Erythroblast (primary cell): ENCODE data around the gene SERAC1.
A peak's percentile ranks its signal among the peaks of the same experiment; 100 is the strongest.
"Not testable (repeated sequence)": the region's sequence is repeated elsewhere in the genome, so short reads cannot be mapped to it uniquely, and the experiment has no call there.

Source experiments
- DNase-seq, 2 experiments: peaks; one replicate each; lab custom pipeline; 2025; lab: John Stamatoyannopoulos, UW
- GATA1 ChIP-seq: IDR thresholded peaks from 2 replicates; pipeline ENCODE4 v1.6.1; 2011; ENCODE audit warnings: low read depth, mild to moderate bottlenecking, control low read depth, low read length, moderate library complexity
- POLR2A ChIP-seq: IDR thresholded peaks from 2 replicates; pipeline ENCODE4 v1.6.1; 2011; ENCODE audit warnings: mild to moderate bottlenecking, low read length

The SERAC1 gene

DNA sequence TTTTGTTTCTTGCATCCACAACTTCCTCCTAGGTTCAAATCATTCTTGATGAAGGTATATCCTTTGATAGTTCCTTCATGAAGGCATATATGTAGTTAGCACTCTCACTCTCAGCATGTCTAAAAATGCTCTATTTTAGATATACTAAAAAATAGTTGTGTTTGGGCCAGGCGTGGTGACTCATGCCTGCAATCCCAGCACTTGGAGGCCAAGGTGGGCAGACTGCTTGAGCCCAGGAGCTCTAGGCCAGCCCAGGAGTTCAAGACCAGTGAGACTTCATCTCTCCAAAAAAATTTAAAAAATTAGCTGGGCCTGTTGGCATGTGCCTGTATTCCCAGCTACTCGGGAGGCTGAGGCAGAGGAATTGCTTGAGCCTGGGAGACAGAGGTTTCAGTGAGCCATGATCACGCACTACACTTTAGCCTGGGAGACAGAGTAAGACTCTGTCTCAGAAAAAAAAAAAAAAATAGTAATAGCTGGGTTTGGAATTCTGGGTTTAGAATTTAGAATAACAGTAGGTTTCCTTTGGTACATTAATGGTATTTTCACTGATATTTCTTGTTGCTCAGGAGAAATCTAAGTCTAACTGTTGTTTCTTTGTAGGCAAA lies 7.0 kb downstream of the SERAC1 start:
- no peak for DNase-seq
- TF ChIP-seq GATA1 (no peak), POLR2A (no peak)

- DNase-seq = no peak
- no peak for TF ChIP-seq GATA1
- TF ChIP-seq POLR2A = no peak
Measured at GRCh38 chr6:158158748-158159147, 9.3 kb downstream of the SERAC1 start.

GRCh38 chr6:158158123-158158522 lies 9.9 kb downstream of the SERAC1 start:
- TF ChIP-seq POLR2A = no peak
- no peak for TF ChIP-seq GATA1
- DNase-seq = no peak

DNA sequence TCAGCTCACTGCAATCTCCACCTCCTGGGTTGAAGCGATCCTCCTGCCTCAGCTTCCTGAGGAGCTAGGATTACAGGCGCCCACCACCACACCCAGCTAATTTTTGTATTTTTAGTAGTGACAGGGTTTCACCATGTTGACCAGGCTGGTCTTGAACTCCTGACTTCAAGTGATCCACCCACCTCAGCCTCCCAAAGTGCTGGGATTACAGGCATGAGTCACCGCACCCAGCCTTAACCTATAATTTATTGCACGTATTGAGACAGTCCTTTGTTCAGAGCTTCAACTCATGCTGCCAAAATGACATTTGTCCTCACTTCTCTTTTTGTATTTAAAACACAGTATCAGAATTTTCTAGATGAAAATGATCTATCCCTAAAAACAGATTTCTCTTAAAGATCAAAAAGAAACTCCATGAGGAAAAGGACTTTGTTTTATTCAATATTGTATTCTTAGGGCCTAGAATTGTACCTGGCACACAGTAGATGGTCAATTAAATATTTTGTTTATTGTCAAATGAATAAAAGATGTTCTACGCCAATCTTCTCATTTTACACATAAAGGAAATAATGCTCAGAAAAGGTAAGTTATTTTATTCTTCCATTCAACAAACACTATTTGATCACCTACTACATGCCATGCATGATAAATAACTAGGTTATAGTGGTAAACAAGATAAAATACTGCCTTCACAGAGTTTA lies 10.8 kb downstream of the SERAC1 start:
- DNase-seq = no peak
- no peak for TF ChIP-seq POLR2A

GRCh38 chr6:158154816-158155215 lies 13.2 kb downstream of the SERAC1 start:
- TF ChIP-seq GATA1 (no peak), POLR2A (no peak)
- DNase-seq = no peak

- no peak for TF ChIP-seq POLR2A
- TF ChIP-seq GATA1 = no peak
- no peak for DNase-seq
Measured at GRCh38 chr6:158153576-158153975, 14.5 kb downstream of the SERAC1 start.

GRCh38 chr6:158152659-158153058 lies 15.4 kb downstream of the SERAC1 start:
- DNase-seq = no peak
- TF ChIP-seq POLR2A (no peak), GATA1 (no peak)

- DNase-seq = not testable (repeated sequence)
Measured at GRCh38 chr6:158152025-158152424, 16.0 kb downstream of the SERAC1 start.

DNA sequence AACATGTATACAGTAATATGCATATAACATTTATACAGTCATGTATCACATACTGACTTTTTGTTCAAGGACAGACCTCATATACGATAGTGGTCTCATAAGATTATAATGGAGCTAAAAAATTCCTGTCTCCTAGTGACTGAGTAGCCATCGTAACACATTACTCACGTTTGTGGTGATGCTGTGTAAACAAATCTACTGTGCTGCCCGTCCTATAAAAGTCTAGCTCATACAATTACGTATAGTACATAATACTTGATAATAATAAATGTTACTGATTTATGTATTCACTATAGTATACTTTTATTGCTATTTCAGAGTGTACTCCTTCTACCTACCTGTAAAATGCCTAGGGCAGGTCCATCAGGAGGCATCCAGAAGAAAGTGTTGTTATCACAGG lies 17.4 kb downstream of the SERAC1 start:
- DNase-seq = no peak
- no peak for TF ChIP-seq GATA1
- no peak for TF ChIP-seq POLR2A

GRCh38 chr6:158149641-158150040 lies 18.4 kb downstream of the SERAC1 start:
- peak in 1 of 2 experiments; percentile 11 for DNase-seq
- TF ChIP-seq GATA1 = no peak
- no peak for TF ChIP-seq POLR2A

- peak; percentile 4 to 27 for DNase-seq
- TF ChIP-seq GATA1 = no peak
- TF ChIP-seq POLR2A = no peak
Measured at GRCh38 chr6:158143700-158144099, 24.4 kb downstream of the SERAC1 start.

- TF ChIP-seq POLR2A (no peak), GATA1 (no peak)
- DNase-seq = no peak
Measured at GRCh38 chr6:158142789-158143188, 25.3 kb downstream of the SERAC1 start.

GRCh38 chr6:158131926-158132325 lies 36.1 kb downstream of the SERAC1 start:
- peak; percentile 32 to 47 for DNase-seq
- TF ChIP-seq GATA1 (no peak), POLR2A (no peak)

- TF ChIP-seq POLR2A (no peak), GATA1 (no peak)
- no peak for DNase-seq
Measured at GRCh38 chr6:158125271-158125670, 42.8 kb downstream of the SERAC1 start.

- TF ChIP-seq GATA1 = no peak
- no peak for TF ChIP-seq POLR2A
- no peak for DNase-seq
Measured at GRCh38 chr6:158124288-158124687, 43.8 kb downstream of the SERAC1 start.
